NCI-H128 (cell line): ENCODE measurements around the gene TSSK3.

ENCODE experiments used
- DNase-seq: peaks from one replicate; lab custom pipeline; 2025; ENCODE audit not compliant: unreplicated experiment; lab: John Stamatoyannopoulos, UW

Gene TSSK3

DNA sequence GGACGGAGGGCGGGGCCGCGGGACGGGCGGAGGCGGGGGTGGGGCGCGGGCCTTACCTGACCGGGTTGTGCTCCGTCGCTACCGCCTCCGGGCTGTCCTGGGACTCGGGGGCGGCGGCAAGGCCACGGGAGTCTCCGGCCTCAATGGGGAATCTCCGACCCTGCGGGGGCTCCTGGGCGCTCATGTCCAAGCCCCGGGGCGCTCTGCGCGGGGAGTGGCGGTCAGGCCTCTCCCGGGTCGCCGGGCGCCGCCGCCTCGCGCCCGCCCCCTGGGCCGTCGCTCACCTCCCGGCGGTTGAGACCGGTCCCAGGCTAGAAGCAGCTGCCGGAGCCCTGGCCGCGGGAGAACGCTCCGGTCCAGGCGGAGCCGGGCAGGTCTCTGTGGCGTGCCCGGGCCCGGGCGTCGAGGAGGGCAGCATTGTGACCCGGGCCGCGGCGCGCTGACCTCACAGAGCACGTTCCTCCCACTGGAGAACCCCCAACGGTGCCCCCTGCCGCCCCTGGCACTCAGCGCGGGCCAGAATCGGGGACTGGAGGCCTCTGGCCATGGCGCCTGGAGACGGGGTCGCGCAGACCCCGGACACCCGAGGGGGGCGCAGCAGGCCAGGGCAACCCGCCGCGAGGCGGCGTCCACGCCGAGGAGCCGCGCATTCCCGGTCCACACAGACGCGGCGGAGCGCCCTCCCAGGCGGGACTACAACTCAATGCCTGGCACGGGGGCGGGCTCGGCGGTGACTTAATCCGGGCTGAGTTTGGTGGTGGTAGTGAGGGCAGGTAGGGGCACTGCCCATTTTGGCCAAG, 465 bp upstream of the TSSK3 start:
- DNase-seq = no peak

DNA sequence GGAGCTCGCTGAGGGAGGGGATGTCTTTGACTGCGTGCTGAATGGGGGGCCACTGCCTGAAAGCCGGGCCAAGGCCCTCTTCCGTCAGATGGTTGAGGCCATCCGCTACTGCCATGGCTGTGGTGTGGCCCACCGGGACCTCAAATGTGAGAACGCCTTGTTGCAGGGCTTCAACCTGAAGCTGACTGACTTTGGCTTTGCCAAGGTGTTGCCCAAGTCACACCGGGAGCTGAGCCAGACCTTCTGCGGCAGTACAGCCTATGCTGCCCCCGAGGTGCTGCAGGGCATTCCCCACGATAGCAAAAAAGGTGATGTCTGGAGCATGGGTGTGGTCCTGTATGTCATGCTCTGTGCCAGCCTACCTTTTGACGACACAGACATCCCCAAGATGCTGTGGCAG, 1.4 kb downstream of the TSSK3 start:
- no peak for DNase-seq

GRCh38 chr1:32364836-32365235, 2.5 kb downstream of the TSSK3 start:
- no peak for DNase-seq

- DNase-seq = no peak
Observed at GRCh38 chr1:32365445-32365844, 3.1 kb downstream of the TSSK3 start.

DNA sequence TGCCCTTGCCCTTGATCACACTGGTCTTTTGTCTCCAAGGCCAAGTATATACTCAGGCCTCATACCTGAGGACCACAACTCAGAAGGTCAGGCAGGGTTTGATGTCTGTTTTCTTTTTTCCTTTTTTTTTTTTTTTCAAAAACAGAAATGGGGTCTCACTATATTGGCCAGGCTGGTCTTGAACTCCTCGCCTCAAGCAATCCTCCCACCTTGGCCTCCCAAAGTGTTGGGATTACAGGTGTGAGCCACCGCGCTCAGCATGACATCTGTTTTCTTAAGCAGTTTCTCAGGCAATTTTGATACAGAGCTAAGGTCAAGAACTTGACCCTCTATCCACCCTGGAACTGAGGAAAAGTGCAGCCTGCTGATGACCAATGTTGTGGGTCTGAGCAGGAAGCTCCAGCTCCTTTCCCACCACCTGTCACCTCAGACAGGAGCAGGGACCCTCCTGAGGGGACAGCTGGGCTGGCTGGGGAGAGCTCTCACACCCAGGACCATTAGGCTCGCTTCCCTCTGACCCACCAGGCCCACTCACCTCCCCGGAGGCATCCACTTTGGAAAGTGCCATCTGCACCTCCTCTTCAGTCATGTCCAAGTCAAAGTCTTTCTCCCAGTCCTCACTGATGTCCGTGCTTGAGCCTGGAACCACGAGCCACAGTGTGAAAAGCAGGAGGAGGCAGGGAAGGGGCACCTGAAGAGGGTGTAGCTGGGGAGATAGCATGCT, 5.7 kb downstream of the TSSK3 start:
- DNase-seq = no peak

DNA sequence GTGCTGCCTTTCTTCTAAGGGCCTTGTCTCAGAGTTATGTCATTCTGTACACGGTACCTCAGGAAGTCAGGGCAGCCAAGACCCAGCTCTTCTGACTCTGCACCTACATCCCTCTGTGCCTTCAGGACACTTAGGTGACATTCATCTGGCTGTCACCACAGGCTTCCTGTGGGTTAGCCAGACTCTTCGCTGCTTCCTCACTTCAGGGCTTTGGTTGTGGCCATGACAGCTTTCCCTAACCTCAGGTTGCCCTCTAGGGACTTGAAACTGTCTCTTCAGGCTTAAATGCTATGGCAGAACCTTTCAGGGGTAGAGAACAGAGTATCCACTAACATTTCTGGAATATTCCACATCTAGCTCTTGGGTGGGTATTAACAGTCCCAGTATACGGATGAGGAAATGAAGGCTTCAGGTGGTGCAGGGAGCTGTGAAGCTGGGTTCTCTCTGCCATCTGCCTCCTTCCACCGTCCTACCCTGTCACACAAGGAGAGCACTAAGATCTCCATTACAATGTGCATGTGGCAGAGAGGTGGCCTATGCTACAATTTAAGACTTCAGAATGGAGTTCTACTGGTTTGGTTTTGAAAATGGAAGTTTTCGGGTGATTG, 9.9 kb downstream of the TSSK3 start:
- no peak for DNase-seq

DNA sequence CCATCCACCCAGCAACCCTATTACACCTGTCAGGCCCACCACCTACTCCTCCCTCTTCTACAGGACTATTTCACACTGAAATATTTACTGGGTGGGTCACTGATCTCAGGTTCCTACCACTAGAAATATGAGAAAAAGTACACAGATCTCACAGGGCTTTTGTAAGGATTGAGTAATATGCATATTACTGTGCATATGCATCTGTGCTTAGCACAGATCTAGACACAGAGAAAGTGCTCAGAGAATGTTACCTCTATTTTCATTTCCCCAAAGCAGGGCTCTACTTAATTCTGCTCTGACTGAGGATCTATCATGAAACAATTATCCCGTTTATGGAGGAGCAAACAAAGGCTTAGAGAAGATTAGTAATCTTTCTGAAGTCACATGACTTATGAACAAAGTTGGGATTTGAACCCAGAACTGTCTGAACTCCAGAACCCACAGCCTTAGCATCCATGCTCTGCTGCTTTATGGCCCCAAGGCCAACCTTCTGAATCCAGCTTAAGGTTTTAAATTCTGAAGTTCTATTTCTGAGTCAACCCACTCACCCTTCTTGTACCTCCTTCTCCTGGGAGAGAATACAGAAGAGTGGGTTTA, 11.8 kb downstream of the TSSK3 start:
- no peak for DNase-seq

DNA sequence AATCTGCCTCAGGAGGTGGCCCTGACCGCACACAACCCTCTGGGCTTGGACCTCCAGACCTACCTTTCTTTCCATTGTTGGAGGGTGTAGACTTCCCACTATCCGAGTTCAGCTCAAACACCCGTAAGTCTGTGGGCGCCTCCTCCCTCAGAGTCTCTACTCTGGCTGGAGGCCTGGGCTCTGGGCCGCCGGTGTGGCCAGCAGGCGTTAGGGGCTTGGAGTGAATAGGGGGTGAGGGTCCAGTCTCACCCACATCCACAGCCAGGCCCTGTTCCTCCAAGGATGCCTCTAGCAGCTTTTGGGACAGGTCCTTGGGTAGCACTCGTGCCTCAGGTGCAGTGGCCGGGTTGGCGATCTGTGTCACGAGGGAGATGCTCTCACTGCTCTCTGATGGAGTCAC, 13.9 kb downstream of the TSSK3 start:
- DNase-seq = no peak

GRCh38 chr1:32377541-32378220, 15.3 kb downstream of the TSSK3 start:
- no peak for DNase-seq

- DNase-seq = no peak
Observed at GRCh38 chr1:32380057-32380456, 17.7 kb downstream of the TSSK3 start.

GRCh38 chr1:32386676-32387392, 24.5 kb downstream of the TSSK3 start:
- DNase-seq = no peak

- DNase-seq = no peak
Observed at GRCh38 chr1:32388641-32389040, 26.3 kb downstream of the TSSK3 start.

DNA sequence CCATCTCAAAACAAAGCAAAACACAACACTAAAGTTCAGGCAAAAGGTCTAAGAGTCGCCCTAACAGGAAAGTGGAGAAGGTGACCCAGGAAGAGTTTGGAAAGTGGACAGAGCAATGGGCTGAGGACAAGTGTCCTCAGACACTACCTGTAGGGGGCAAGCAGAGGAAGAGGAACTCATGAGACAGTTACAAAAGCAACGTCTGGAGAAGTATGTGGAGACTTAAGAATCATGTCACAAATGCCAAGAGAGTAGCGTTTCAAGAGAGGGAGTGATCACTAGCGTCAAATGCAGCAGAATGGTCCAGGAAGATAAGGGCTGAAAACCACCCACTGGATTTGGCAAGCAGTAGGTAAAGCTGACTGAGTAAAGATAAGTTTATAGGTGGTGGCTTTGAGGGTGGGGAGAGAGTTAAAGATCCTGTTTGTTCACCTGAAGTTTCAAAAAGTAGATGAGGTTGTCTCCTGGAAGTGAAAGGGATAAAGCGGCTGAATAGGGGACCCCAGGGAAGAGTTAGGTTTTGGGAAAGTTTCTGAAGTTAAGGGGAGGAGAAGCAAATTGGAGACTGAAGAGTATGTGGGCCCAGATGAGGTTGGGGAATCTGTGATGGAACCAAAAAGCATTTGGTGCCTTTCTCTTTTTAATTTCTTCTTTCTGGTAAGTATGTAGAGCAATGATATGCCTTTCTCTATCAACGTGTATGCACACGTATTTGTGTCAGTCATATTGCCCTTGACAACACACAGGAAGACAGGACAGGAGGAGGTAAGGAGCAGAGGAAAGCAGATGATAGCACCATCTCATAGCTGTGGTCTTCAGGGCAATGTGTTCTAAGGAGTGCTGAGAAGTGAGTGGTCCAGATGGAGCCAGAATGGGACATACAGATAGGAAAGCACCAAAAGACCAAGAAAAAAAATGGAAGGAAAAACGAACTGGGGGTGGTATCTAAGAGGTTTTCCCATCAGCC, 28.8 kb downstream of the TSSK3 start:
- DNase-seq = no peak

GRCh38 chr1:32392325-32392724, 30.0 kb downstream of the TSSK3 start:
- DNase-seq = no peak

GRCh38 chr1:32393136-32393535, 30.8 kb downstream of the TSSK3 start:
- DNase-seq = no peak

GRCh38 chr1:32393832-32394140, 31.4 kb downstream of the TSSK3 start:
- DNase-seq = no peak

- DNase-seq = peak; percentile 99
Observed at GRCh38 chr1:32394141-32394889, 32.0 kb downstream of the TSSK3 start, which contains the start of gene BSDC1. Gene BSDC1 (minus strand): TSS chr1:32394441. CDS start chr1:32394414, 27 bp downstream.

GRCh38 chr1:32394890-32395432, 32.6 kb downstream of the TSSK3 start:
- DNase-seq = no peak
